ENCODE results near the gene ANKFY1. TPM values are rescaled to one million over a fixed set of nuclear protein-coding genes. Genes with fewer than 3 reads are reported as not detected.

ANKFY1 gene
- total RNA-seq, 4 donors from 2014 or later, result 12.6 to 26.9 (median 13.5) TPM

- DNase-seq, result no peak
Measured at GRCh38 chr17:4305224-4305623, 41.4 kb upstream of the ANKFY1 start.

GRCh38 chr17:4304417-4305027, 40.7 kb upstream of the ANKFY1 start:
- in situ Hi-C loops (cut with MboI; ENCODE audit: low sequenced_read_pairs in 4 of 4) (loop anchor here in 1 of 4 donors (10.0 kb wide), 1 partner anchor 90 kb away; no protein-coding TSS in a partner anchor), intact Hi-C loops (cut with DNase I; ENCODE audit: low total_unique reads) (loop anchor here (1.0 kb wide), 1 partner anchor 89 kb away; no protein-coding TSS in a partner anchor)
- Histone ChIP-seq H3K36me3 (peaks cover 0 to 13% of the 10 kb centered on the region in 2 donors), H3K4me1 (peaks cover 34 to 38% of the 10 kb centered on the region in 2 donors), H3K27me3 (no peaks in the 10 kb centered on the region), H3K27ac (peak overlapping the region; percentile 26 to 44 (median 38)), H3K9me3 (no peaks in the 10 kb centered on the region), H3K4me3 (no peak overlapping the region)
- ATAC-seq (peak; percentile 56 to 62), DNase-seq (no peak)
- TF ChIP-seq POLR2A (IDR thresholded peaks at IDR 0.05), result no peak
- TF ChIP-seq CTCF (IDR thresholded peaks at IDR 0.05 in 4 of 5, conservative IDR thresholded peaks at IDR 0.05 in 1 of 5), result peak; percentile 46 to 77 (median 57)

More at GRCh38 chr17:4305224-4305623, 41.4 kb upstream of the ANKFY1 start:
- no peak for ATAC-seq
- Histone ChIP-seq H3K4me3 (no peak overlapping the region), H3K27me3 (no peaks in the 10 kb centered on the region), H3K4me1 (peaks cover 37 to 44% of the 10 kb centered on the region in 2 donors), H3K27ac (peak overlapping the region; percentile 26 to 44 (median 38)), H3K9me3 (no peaks in the 10 kb centered on the region), H3K36me3 (peaks cover 0 to 13% of the 10 kb centered on the region in 2 donors)
- TF ChIP-seq POLR2A (IDR thresholded peaks at IDR 0.05) (no peak), CTCF (IDR thresholded peaks at IDR 0.05 in 4 of 5, conservative IDR thresholded peaks at IDR 0.05 in 1 of 5) (no peak)
- in situ Hi-C loops (cut with MboI; ENCODE audit: low sequenced_read_pairs in 4 of 4) (loop anchor here in 1 of 4 donors (10.0 kb wide), 1 partner anchor 90 kb away; no protein-coding TSS in a partner anchor), intact Hi-C loops (cut with DNase I; ENCODE audit: low total_unique reads) (loop anchor here (1.0 kb wide), 1 partner anchor 90 kb away; no protein-coding TSS in a partner anchor)

GRCh38 chr17:4301066-4301465, 37.3 kb upstream of the ANKFY1 start:
- H3K4me1 ChIP-seq, result peaks cover 56 to 63% of the 10 kb centered on the region in 2 donors
- intact Hi-C loops (cut with DNase I; ENCODE audit: low total_unique reads), result no loop called here
- ATAC-seq (no peak), DNase-seq (no peak)
- H3K27me3 ChIP-seq, result no peaks in the 10 kb centered on the region
- no peaks in the 10 kb centered on the region for H3K9me3 ChIP-seq
- H3K27ac ChIP-seq, result peak overlapping the region; percentile 4 to 36 (median 10)
- in situ Hi-C loops (cut with MboI; ENCODE audit: low sequenced_read_pairs in 4 of 4), result loop anchor here in 1 of 4 donors (10.0 kb wide), 1 partner anchor 86 kb away; no protein-coding TSS in a partner anchor
- H3K4me3 ChIP-seq, result no peak overlapping the region
- H3K36me3 ChIP-seq, result peaks cover 0 to 5% of the 10 kb centered on the region in 2 donors
- no peak for TF ChIP-seq CTCF (IDR thresholded peaks at IDR 0.05 in 4 of 5, conservative IDR thresholded peaks at IDR 0.05 in 1 of 5)
- TF ChIP-seq POLR2A (IDR thresholded peaks at IDR 0.05), result no peak

GRCh38 chr17:4297351-4297750, 33.6 kb upstream of the ANKFY1 start:
- in situ Hi-C loops (cut with MboI; ENCODE audit: low sequenced_read_pairs in 4 of 4) (no loop called here), intact Hi-C loops (cut with DNase I; ENCODE audit: low total_unique reads) (no loop called here)
- Histone ChIP-seq H3K9me3 (no peaks in the 10 kb centered on the region), H3K4me3 (no peak overlapping the region), H3K36me3 (peaks cover 0 to 5% of the 10 kb centered on the region in 2 donors), H3K27me3 (no peaks in the 10 kb centered on the region), H3K4me1 (peaks cover 50 to 63% of the 10 kb centered on the region in 2 donors), H3K27ac (peak overlapping the region; percentile 50 to 65 (median 52))
- ATAC-seq, result no peak
- TF ChIP-seq POLR2A (IDR thresholded peaks at IDR 0.05) (no peak), CTCF (IDR thresholded peaks at IDR 0.05 in 4 of 5, conservative IDR thresholded peaks at IDR 0.05 in 1 of 5) (no peak)
- no peak for DNase-seq

Measured in gastrocnemius medialis (tissue), 4 donors.